Loucy (cell line): ENCODE data around the gene CYP3A4.
"Not testable (repeated sequence)": the region's sequence is repeated elsewhere in the genome, so short reads cannot be mapped to it uniquely, and the experiment has no call there.

ENCODE experiments used
- CTCF ChIP-seq: fragments of 200-600 bp; sonication (generic); conservative IDR thresholded peaks from 2 replicates; pipeline ENCODE4 v1.5.1; 2014; ENCODE audit warnings: mild to moderate bottlenecking, antibody characterized with exemption, low read length
- EZH2phosphoT487 ChIP-seq: fragments of 200-600 bp; IDR thresholded peaks from 2 replicates; pipeline ENCODE4 v1.6.1; 2018; ENCODE audit warnings: antibody characterized with exemption, mild to moderate bottlenecking, moderate library complexity, borderline replicate concordance

GRCh38 chr7:99773395-99773794 is 10.6 kb downstream of the CYP3A4 start:
- not testable (repeated sequence) for TF ChIP-seq CTCF, EZH2phosphoT487
